Measurements from ENCODE around the gene MARCHF11. TPM values are rescaled to one million over a fixed set of nuclear protein-coding genes. Genes with fewer than 3 reads are reported as not detected.

The MARCHF11 gene
- total and polyA plus RNA-seq, 2 of the 8 experiments (the other 6 are each of a cell fraction or from before 2014, with no cell fraction given) = 0.27 to 0.82 TPM

GRCh38 chr5:16180789-16181082 lies 1.1 kb upstream of the MARCHF11 start:
- Histone ChIP-seq H2BK5ac (ENCODE audit: low read depth, low read length) (no peak overlapping the region), H4K8ac (ENCODE audit: extremely low read depth, insufficient read depth, low read length) (no peak overlapping the region), H3K23ac (ENCODE audit: insufficient read length) (no peak overlapping the region), H3K79me2 (ENCODE audit: control insufficient read depth in 1 of 2, insufficient read depth in 2 of 2, low read length in 2 of 2) (no peaks in the 10 kb centered on the region), H3K27ac (ENCODE audit: low read depth, low read length) (no peak overlapping the region), H3K14ac (ENCODE audit: insufficient read length) (no peak overlapping the region), H2BK12ac (ENCODE audit: low read depth, low read length) (no peak overlapping the region), H3K4me1 (replicated peaks in 1 of 4; ENCODE audit: control insufficient read depth in 3 of 4, insufficient read depth in 4 of 4, low read length in 3 of 4) (peaks cover 0 to 8% (median 0%) of the 10 kb centered on the region in 4 experiments; a peak in 2 of 7 replicates), H3K56ac (replicated peaks; ENCODE audit: insufficient read length, low read depth, low read length) (no peak overlapping the region), H2BK20ac (ENCODE audit: low read length) (no peak overlapping the region), H2AFZ (ENCODE audit: low read length) (no peak overlapping the region), H2AK5ac (ENCODE audit: low read depth, low read length) (no peak overlapping the region), H3K23me2 (ENCODE audit: low read depth, low read length) (peaks cover 5% of the 10 kb centered on the region; the same call in 1 of the 2 replicates), H3K4me2 (ENCODE audit: insufficient read depth in 1 of 2, low read depth in 2 of 2, low read length in 2 of 2) (peak overlapping the region; percentile 72 to 74), H3K4ac (replicated peaks; ENCODE audit: insufficient read length, low read depth, low read length) (no peak overlapping the region), H2BK120ac (replicated peaks; ENCODE audit: low read depth, low read length) (no peak overlapping the region), H2BK15ac (ENCODE audit: low read length) (no peak overlapping the region), H3K18ac (ENCODE audit: extremely low read depth, low read length) (no peak overlapping the region), H3K4me3 (ENCODE audit: extremely low read depth in 1 of 4, insufficient read depth in 2 of 4, low read depth in 3 of 4, low read length in 4 of 4) (peak overlapping the region in 2 of 4 experiments; percentile 38 to 68; a peak in 3 of 8 replicates), H3K79me1 (ENCODE audit: low read depth, low read length) (no peaks in the 10 kb centered on the region), H4K20me1 (replicated peaks in 1 of 2; ENCODE audit: control insufficient read depth in 1 of 2, insufficient read depth in 2 of 2, low read length in 2 of 2) (peaks cover 0 to 3% of the 10 kb centered on the region in 2 experiments), H3K9me3 (ENCODE audit: insufficient read depth in 2 of 2, low read depth in 1 of 2, low read length in 1 of 2) (no peaks in the 10 kb centered on the region), H4K5ac (ENCODE audit: insufficient read length, low read depth, low read length) (no peak overlapping the region), H4K91ac (replicated peaks; ENCODE audit: insufficient read length, low read length) (no peak overlapping the region), H3K27me3 (replicated peaks in 1 of 4; ENCODE audit: control insufficient read depth in 3 of 4, extremely low read depth in 1 of 4, insufficient read depth in 3 of 4, low read length in 3 of 4) (peaks cover 7 to 25% (median 24%) of the 10 kb centered on the region in 4 experiments), H3K36me3 (ENCODE audit: control insufficient read depth in 2 of 4, insufficient read depth in 4 of 4, low read length in 3 of 4) (no peaks in the 10 kb centered on the region), H3K9ac (replicated peaks in 1 of 4; ENCODE audit: extremely low read depth in 1 of 4, low read depth in 3 of 4, low read length in 3 of 4) (no peak overlapping the region)
- FAIRE-seq = no peak
- POLR2A ChIA-PET (ENCODE audit: partially characterized antibody) = interaction anchor here (1.1 kb wide), 1 partner anchor 12 kb away, joined by 3 read pairs; no protein-coding TSS in a partner anchor
- CTCF ChIA-PET (ENCODE audit: partially characterized antibody) = no interaction called here
- DNase-seq (ENCODE audit: low read depth in 1 of 2, low spot score in 2 of 2) = no peak
- TF ChIP-seq EZH2 (IDR thresholded peaks at IDR 0.05; ENCODE audit: low read depth, low read length, severe bottlenecking) (peak; percentile 60), EP300 (IDR thresholded peaks at IDR 0.05; ENCODE audit: borderline replicate concordance in 1 of 2, low read depth in 2 of 2, low read length in 2 of 2) (no peak), FOSL1 (IDR thresholded peaks at IDR 0.05; ENCODE audit: insufficient read depth, low read depth, low read length) (no peak), SUZ12 (IDR thresholded peaks at IDR 0.05; ENCODE audit: low read length) (peak; percentile 9; the same call in 1 of the 2 replicates), ASH2L (IDR thresholded peaks at IDR 0.05; ENCODE audit: low read length) (no peak), KDM5A (IDR thresholded peaks at IDR 0.05; ENCODE audit: low read length) (no peak), PHF8 (conservative IDR thresholded peaks at IDR 0.05; ENCODE audit: low read depth, low read length) (no peak), BACH1 (IDR thresholded peaks at IDR 0.05; ENCODE audit: low read length) (no peak), GTF2F1 (IDR thresholded peaks at IDR 0.05; ENCODE audit: borderline replicate concordance, low read depth, low read length) (no peak)
- TF ChIP-seq, protein P1, sequence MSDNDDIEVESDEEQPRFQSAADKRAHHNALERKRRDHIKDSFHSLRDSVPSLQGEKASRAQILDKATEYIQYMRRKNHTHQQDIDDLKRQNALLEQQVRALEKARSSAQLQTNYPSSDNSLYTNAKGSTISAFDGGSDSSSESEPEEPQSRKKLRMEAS (IDR thresholded peaks at IDR 0.05) = no peak
- WGBS, 2 experiments (ENCODE audit: extremely low coverage in 1 of 2, insufficient coverage in 1 of 2, insufficient read length in 1 of 2, insufficient replicate concordance in 2 of 2, low coverage in 1 of 2, low lambda C conversion rate in 2 of 2, missing lambda C conversion rate in 1 of 2) = 64% methylated on average over 7 of the region's 7 CpGs; no CpG with 5 or more reads in 1 of the 2 experiments

All from H1 (cell line).